Fibroblast of gingiva (primary cell): Measurements from ENCODE around the gene COPE.
"Not testable (repeated sequence)": the region's sequence is repeated elsewhere in the genome, so short reads cannot be mapped to it uniquely, and the experiment has no call there.

Experiments
- DNase-seq: peaks from one replicate; pipeline ENCODE4 v3.0.0-alpha.2; 2011; ENCODE audit warnings: low read depth

The COPE gene

GRCh38 chr19:18919086-18919899 lies at the start of gene COPE, which contains the start of gene DDX49:
TSS of gene COPE (minus strand) at chr19:18919387. CDS start at chr19:18919348, 39 bp downstream.
TSS of gene DDX49 (plus strand) at chr19:18919715. CDS start at chr19:18919742, 27 bp downstream.
- peak; percentile 99 for DNase-seq

- DNase-seq: peak; percentile 61
Measured at GRCh38 chr19:18967358-18968146, 48.4 kb upstream of the COPE start.

GRCh38 chr19:18966307-18966706 lies 47.1 kb upstream of the COPE start:
- no peak for DNase-seq

GRCh38 chr19:18964121-18964520 lies 44.9 kb upstream of the COPE start:
- DNase-seq: no peak

- no peak for DNase-seq
Measured at GRCh38 chr19:18961767-18962620, 42.8 kb upstream of the COPE start.

GRCh38 chr19:18960370-18960769 lies 41.2 kb upstream of the COPE start:
- no peak for DNase-seq

GRCh38 chr19:18955042-18955441 lies 35.9 kb upstream of the COPE start:
- no peak for DNase-seq

GRCh38 chr19:18954094-18954493 lies 34.9 kb upstream of the COPE start:
- no peak for DNase-seq

GRCh38 chr19:18952364-18953003 lies 33.3 kb upstream of the COPE start:
- not testable (repeated sequence) for DNase-seq

GRCh38 chr19:18951721-18952281 lies 32.6 kb upstream of the COPE start:
- peak; percentile 85 for DNase-seq

GRCh38 chr19:18949858-18950257 lies 30.7 kb upstream of the COPE start:
- DNase-seq: no peak

- DNase-seq: no peak
Measured at GRCh38 chr19:18948976-18949356, 29.8 kb upstream of the COPE start.

GRCh38 chr19:18948075-18948975 lies 29.1 kb upstream of the COPE start:
- DNase-seq: no peak

GRCh38 chr19:18946918-18947317 lies 27.7 kb upstream of the COPE start:
- no peak for DNase-seq

- DNase-seq: no peak
Measured at GRCh38 chr19:18946335-18946734, 27.1 kb upstream of the COPE start.

GRCh38 chr19:18945297-18945696 lies 26.1 kb upstream of the COPE start:
- DNase-seq: no peak

GRCh38 chr19:18943465-18943864 lies 24.3 kb upstream of the COPE start:
- DNase-seq: no peak

GRCh38 chr19:18942692-18943091 lies 23.5 kb upstream of the COPE start:
- no peak for DNase-seq

- DNase-seq: no peak
Measured at GRCh38 chr19:18941628-18942354, 22.6 kb upstream of the COPE start.
